GM12872 (cell line): Measurements from ENCODE around the gene SMOC2.

Experiments
- CTCF ChIP-seq: IDR thresholded peaks from 3 replicates; pipeline ENCODE4 v1.5.1; 2011; ENCODE audit warnings: low read depth, mild to moderate bottlenecking, low read length, moderate library complexity; ENCODE audit not compliant: insufficient read depth

Gene SMOC2

GRCh38 chr6:168670401-168670985 is 229.5 kb downstream of the SMOC2 start:
- TF ChIP-seq CTCF = no peak

- no peak for TF ChIP-seq CTCF
Measured at GRCh38 chr6:168671028-168671862, 230.3 kb downstream of the SMOC2 start.

GRCh38 chr6:168671863-168672546 is 231.0 kb downstream of the SMOC2 start:
- no peak for TF ChIP-seq CTCF

- no peak for TF ChIP-seq CTCF
Measured at GRCh38 chr6:168674595-168674994, 233.6 kb downstream of the SMOC2 start.

GRCh38 chr6:168675375-168675774 is 234.4 kb downstream of the SMOC2 start:
- TF ChIP-seq CTCF = no peak

- no peak for TF ChIP-seq CTCF
Measured at GRCh38 chr6:168675933-168676551, 235.1 kb downstream of the SMOC2 start.
